Measurements from ENCODE around the gene GAB2. TPM values are rescaled to one million over a fixed set of nuclear protein-coding genes. Genes with fewer than 3 reads are reported as not detected.

The GAB2 gene
- polyA plus RNA-seq, 2 of the 4 experiments (the other 2 are of a cell fraction): 2.8 to 4.7 TPM

DNA sequence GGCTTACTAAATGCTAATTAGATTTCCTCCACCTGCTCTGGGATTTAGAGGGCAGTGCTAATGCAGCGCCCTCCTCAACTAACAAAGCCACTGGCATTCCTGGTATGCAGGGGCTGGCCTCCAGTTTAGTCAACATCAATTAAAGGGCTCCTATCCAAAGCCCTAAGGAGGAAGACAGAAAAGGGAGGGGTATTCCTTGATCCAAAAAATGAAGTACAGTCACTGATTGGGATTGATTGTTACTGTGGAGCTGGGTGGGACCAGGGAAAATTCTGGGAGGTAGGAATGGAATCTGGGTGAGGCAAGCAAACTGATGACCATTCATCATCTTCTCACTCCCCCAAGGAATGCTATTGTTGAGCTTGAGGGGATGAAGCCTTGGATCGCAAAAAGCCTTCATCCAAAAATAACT is 52.2 kb downstream of the GAB2 start:
- peak; percentile 24 to 74; a peak in 4 of 6 replicates for ATAC-seq
- POLR2A ChIA-PET: no interaction called here

DNA sequence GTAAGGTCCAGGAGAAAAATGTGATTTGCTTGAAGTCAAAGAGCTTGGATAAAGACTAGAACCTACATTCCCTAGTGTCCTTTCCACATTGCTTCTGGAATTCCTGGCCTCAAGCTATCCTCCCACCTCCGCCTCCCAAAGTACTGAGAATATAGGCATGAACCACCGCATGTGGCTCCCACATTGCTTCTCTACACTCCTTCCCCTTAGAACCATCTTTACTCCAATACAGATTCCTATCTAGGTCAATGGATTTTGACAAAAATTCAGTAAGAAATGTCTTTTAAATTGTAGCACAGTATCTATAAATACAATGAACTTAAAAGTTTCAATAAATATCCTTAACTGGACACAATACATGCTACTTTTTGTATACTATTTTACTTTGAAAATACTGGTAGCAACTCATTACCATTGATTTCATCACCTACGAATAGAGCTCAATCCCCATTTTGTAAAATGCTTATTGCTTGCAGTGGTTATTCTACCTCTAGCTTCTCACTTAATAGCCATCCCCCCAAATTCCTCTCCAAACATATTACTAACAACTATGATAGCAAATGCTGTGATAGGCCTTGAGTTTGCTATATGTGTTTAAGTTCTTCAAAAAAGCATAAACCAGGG is 53.4 kb downstream of the GAB2 start:
- ChIA-PET CTCF (no interaction called here), POLR2A (no interaction called here)
- ATAC-seq: no peak
- no peak overlapping the region for H3K4me3 ChIP-seq
- no peak overlapping the region for H3K27ac ChIP-seq
- H3K9me3 ChIP-seq: no peaks in the 10 kb centered on the region
- FAIRE-seq: no peak
- no peak overlapping the region for H3K4me2 ChIP-seq
- DNase-seq (ENCODE audit: low read depth in 1 of 2, low spot score in 1 of 2): no peak
- no peak for TF ChIP-seq EP300 (IDR thresholded peaks at IDR 0.05)
- no peak for TF ChIP-seq FOSL2 (IDR thresholded peaks at IDR 0.05)
- no peak for TF ChIP-seq FOSL2 (CRISPR knock-in tag; IDR thresholded peaks at IDR 0.05)
- WGBS (ENCODE audit: missing lambda C conversion rate): 94% methylated on average over 3 of the region's 3 CpGs
- H3K4me1 ChIP-seq: peaks cover 11% of the 10 kb centered on the region

More for the DNA sequence above, 52.2 kb downstream of the GAB2 start:
- 0 out of 6 replicates have a peak overlapping the region, but pooled peaks of 1 of the 2 experiments have one; percentile 13 for H3K27ac ChIP-seq
- H3K4me3 ChIP-seq: no peak overlapping the region
- peak overlapping the region; percentile 39; the same call in 2 of the 3 replicates for H3K4me2 ChIP-seq
- CTCF ChIA-PET: no interaction called here
- TF ChIP-seq MAZ (IDR thresholded peaks at IDR 0.05; ENCODE audit: borderline replicate concordance, low read depth, low read length) (no peak), CEBPB (IDR thresholded peaks at IDR 0.05) (no peak), RFX5 (IDR thresholded peaks at IDR 0.05) (no peak), GATA3 (IDR thresholded peaks at IDR 0.05; ENCODE audit: borderline replicate concordance) (no peak), ZNF302 (CRISPR knock-in tag; IDR thresholded peaks at IDR 0.05) (no peak), NPAS2 (CRISPR knock-in tag; IDR thresholded peaks at IDR 0.05; ENCODE audit: borderline replicate concordance) (no peak), SREBF2 (IDR thresholded peaks at IDR 0.05) (no peak), EHMT2 (IDR thresholded peaks at IDR 0.05; ENCODE audit: low read depth) (no peak), CBX2 (IDR thresholded peaks at IDR 0.05; ENCODE audit: borderline replicate concordance, low read depth) (no peak)
- TF ChIP-seq, protein P1, sequence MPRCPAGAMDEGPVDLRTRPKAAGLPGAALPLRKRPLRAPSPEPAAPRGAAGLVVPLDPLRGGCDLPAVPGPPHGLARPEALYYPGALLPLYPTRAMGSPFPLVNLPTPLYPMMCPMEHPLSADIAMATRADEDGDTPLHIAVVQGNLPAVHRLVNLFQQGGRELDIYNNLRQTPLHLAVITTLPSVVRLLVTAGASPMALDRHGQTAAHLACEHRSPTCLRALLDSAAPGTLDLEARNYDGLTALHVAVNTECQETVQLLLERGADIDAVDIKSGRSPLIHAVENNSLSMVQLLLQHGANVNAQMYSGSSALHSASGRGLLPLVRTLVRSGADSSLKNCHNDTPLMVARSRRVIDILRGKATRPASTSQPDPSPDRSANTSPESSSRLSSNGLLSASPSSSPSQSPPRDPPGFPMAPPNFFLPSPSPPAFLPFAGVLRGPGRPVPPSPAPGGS (IDR thresholded peaks at IDR 0.05): no peak
- TF ChIP-seq, protein P2, sequence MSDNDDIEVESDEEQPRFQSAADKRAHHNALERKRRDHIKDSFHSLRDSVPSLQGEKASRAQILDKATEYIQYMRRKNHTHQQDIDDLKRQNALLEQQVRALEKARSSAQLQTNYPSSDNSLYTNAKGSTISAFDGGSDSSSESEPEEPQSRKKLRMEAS (IDR thresholded peaks at IDR 0.05): no peak
- 33% methylated on average over 2 of the region's 2 CpGs for WGBS (ENCODE audit: missing lambda C conversion rate)
- FAIRE-seq: no peak
- DNase-seq (ENCODE audit: low read depth in 1 of 2, low spot score in 1 of 2): peak in 1 of 2 experiments; percentile 41
- H3K9me3 ChIP-seq: no peaks in the 10 kb centered on the region
- H3K4me1 ChIP-seq: peaks cover 11% of the 10 kb centered on the region

DNA sequence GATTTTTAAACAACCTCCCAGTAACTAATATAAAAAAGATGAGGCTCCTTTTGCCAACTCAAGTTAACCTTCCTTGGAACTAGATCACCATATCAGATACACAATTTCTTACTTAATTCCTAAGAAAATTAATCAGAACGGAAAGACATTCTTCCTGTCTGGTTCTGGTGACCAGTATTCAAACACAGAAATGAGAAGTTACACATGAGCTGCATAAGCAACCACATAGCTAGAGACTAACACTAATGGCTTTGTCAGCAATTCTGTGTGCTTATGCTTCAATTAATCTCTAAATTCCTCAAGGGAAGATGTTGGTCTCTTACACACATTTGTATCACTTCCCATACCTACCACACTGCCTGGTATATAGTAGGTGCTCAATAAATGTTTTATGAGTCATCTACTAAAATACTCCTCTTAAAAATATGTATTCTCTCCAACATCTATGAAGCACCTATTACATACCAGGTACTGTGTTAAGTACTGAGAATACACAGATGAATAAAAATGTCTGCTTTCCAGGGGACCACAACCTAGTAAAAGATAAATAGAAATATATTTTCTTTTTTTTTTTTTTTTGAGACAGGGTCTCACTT is 54.5 kb downstream of the GAB2 start:
- DNase-seq (ENCODE audit: low read depth in 1 of 2, low spot score in 1 of 2) (no peak), FAIRE-seq (no peak), ATAC-seq (no peak)
- peaks cover 11% of the 10 kb centered on the region for H3K4me1 ChIP-seq
- 79% methylated on average over 1 of the region's 1 CpG for WGBS (ENCODE audit: missing lambda C conversion rate)
- no peak overlapping the region for H3K4me3 ChIP-seq
- H3K9me3 ChIP-seq: no peaks in the 10 kb centered on the region
- POLR2A ChIA-PET: no interaction called here
- CTCF ChIA-PET: no interaction called here
- no peak overlapping the region for H3K4me2 ChIP-seq
- TF ChIP-seq HDAC2 (IDR thresholded peaks at IDR 0.05): no peak
- peak; percentile 76 for TF ChIP-seq MAFK (IDR thresholded peaks at IDR 0.05; ENCODE audit: partially characterized antibody)
- H3K27ac ChIP-seq: no peak overlapping the region

DNA sequence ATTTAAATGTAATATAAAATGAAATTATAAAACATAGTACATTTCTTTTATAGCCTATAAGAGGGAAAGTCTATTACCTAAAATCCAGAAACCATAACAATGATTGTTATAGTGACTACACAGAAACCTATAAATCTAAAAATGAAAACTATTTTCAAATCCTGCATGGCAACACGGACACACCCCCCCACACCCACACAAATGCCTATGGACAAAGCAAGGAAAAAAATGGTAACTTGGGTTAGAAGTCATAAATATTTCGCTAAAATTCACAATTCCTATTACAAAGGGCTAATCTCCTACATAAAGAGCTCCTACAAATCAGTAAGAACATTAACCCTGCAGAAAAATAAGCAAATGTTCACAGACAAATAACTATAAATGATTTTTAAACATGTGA is 56.4 kb downstream of the GAB2 start:
- DNase-seq (ENCODE audit: low read depth in 1 of 2, low spot score in 1 of 2): no peak
- H3K27ac ChIP-seq: no peak overlapping the region
- ATAC-seq: no peak
- H3K4me2 ChIP-seq: no peak overlapping the region
- TF ChIP-seq FOSL2 (IDR thresholded peaks at IDR 0.05) (no peak), FOSL2 (CRISPR knock-in tag; IDR thresholded peaks at IDR 0.05) (no peak), CHD2 (IDR thresholded peaks at IDR 0.05; ENCODE audit: low read length, partially characterized antibody) (no peak), GATA3 (IDR thresholded peaks at IDR 0.05; ENCODE audit: borderline replicate concordance) (no peak), TFCP2L1 (CRISPR knock-in tag; IDR thresholded peaks at IDR 0.05) (no peak), RNF2 (IDR thresholded peaks at IDR 0.05; ENCODE audit: borderline replicate concordance, low read depth) (no peak), JUN (IDR thresholded peaks at IDR 0.05) (no peak), FOXS1 (CRISPR knock-in tag; IDR thresholded peaks at IDR 0.05) (no peak), HOXB5 (CRISPR knock-in tag; IDR thresholded peaks at IDR 0.05) (no peak), SREBF2 (IDR thresholded peaks at IDR 0.05) (no peak), BHLHE40 (IDR thresholded peaks at IDR 0.05; ENCODE audit: low read depth, low read length) (no peak), CBX2 (IDR thresholded peaks at IDR 0.05; ENCODE audit: borderline replicate concordance, low read depth) (no peak), HDAC2 (IDR thresholded peaks at IDR 0.05) (no peak), KDM1A (IDR thresholded peaks at IDR 0.05; ENCODE audit: low read depth) (no peak), CEBPB (IDR thresholded peaks at IDR 0.05) (no peak), KDM5A (IDR thresholded peaks at IDR 0.05) (no peak)
- TF ChIP-seq, protein P3, sequence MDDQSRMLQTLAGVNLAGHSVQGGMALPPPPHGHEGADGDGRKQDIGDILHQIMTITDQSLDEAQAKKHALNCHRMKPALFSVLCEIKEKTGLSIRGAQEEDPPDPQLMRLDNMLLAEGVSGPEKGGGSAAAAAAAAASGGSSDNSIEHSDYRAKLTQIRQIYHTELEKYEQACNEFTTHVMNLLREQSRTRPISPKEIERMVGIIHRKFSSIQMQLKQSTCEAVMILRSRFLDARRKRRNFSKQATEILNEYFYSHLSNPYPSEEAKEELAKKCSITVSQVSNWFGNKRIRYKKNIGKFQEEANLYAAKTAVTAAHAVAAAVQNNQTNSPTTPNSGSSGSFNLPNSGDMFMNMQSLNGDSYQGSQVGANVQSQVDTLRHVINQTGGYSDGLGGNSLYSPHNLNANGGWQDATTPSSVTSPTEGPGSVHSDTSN (IDR thresholded peaks at IDR 0.05): no peak
- CTCF ChIA-PET: interaction anchor here (0.6 to 1.7 kb wide), 2 partner anchors 10 to 1564 kb away, joined by 3 to 4 read pairs; no protein-coding TSS in a partner anchor
- H3K9me3 ChIP-seq: no peaks in the 10 kb centered on the region
- peaks cover 11% of the 10 kb centered on the region for H3K4me1 ChIP-seq
- no peak overlapping the region for H3K4me3 ChIP-seq
- WGBS (ENCODE audit: missing lambda C conversion rate): 41% methylated on average over 2 of the region's 2 CpGs
- POLR2A ChIA-PET: no interaction called here
- no peak for FAIRE-seq
